Stomach (tissue), 9 donors: ENCODE measurements around the gene ZC3HAV1. TPM values are rescaled to one million over a fixed set of nuclear protein-coding genes. Genes with fewer than 3 reads are reported as not detected.

Source experiments
- DNase-seq, 2 donors: peaks; one replicate each; pipeline versions ENCODE4 v3.0.0 to v3.0.0-alpha.2; 2013 to 2019
- H3K27ac ChIP-seq, 5 donors: fragments of 200-600 bp in 4 of 5; sonication (generic) in 4 of 5; one replicate each; pipeline ENCODE4 v1.5.1; 2013 to 2019; ENCODE audit warnings: mild to moderate bottlenecking in 1 of 5, moderate library complexity in 1 of 5
- H3K27me3 ChIP-seq, 3 donors: fragments of 200-600 bp; sonication (generic); one replicate each; pipeline ENCODE4 v1.5.1; 2017 to 2019; ENCODE audit warnings: mixed run types in 1 of 3
- H3K36me3 ChIP-seq, 4 donors: fragments of 200-600 bp; sonication (generic); 1 replicate in 3 of 4; 2 replicates in 1 of 4; pipeline ENCODE4 v1.5.1; 2016 to 2019
- H3K4me1 ChIP-seq, 4 donors: fragments of 200-600 bp; sonication (generic); one replicate each; pipeline ENCODE4 v1.5.1; 2016 to 2019
- H3K4me3 ChIP-seq, 4 donors: fragments of 200-600 bp; sonication (generic) in 3 of 4; one replicate each; pipeline ENCODE4 v1.5.1; 2016 to 2019; ENCODE audit warnings: mild to moderate bottlenecking in 1 of 4
- H3K9me3 ChIP-seq, 4 donors: fragments of 200-600 bp; sonication (generic); one replicate each; pipeline ENCODE4 v1.5.1; 2016 to 2019
- CTCF ChIP-seq, 7 experiments: fragments of 450-650 bp in 4 of 7; fragments of 200-600 bp in 3 of 7; sonication (generic) in 3 of 7; IDR thresholded peaks; one replicate each; pipeline ENCODE4 v1.5.1; 2016 to 2019; ENCODE audit warnings: antibody characterized with exemption in 7 of 7, control low read depth in 2 of 7, mild to moderate bottlenecking in 1 of 7
- EP300 ChIP-seq: sonication (generic); formaldehyde crosslinking; IDR thresholded peaks from one replicate; pipeline ENCODE4 v1.6.1; 2017; ENCODE audit warnings: antibody characterized with exemption
- POLR2A ChIP-seq, 4 donors: fragments of 450-650 bp; IDR thresholded peaks; one replicate each; pipeline ENCODE4 v1.6.1; 2016; ENCODE audit warnings: antibody characterized with exemption in 4 of 4, control low read depth in 2 of 4, mild to moderate bottlenecking in 1 of 4, moderate library complexity in 1 of 4
- POLR2AphosphoS5 ChIP-seq, 3 donors: sonication (generic); formaldehyde crosslinking; IDR thresholded peaks; one replicate each; pipeline ENCODE4 v1.6.1; 2016; ENCODE audit warnings: antibody characterized with exemption in 3 of 3
- WGBS, 5 donors: extraction: QIAGEN DNeasy Blood & Tissue Kit in 3 of 5; methylation state at CpG; one replicate each; pipeline versions ENCODE4 v1.1.5 to v1.1.7; 2013 to 2018; 5-methylcytosine and 5-hydroxymethylcytosine counted together
- intact Hi-C: fragments of 100-400 bp; cut with DNase I; formaldehyde crosslinking; loops from one replicate; pipeline ENCODE4 v1.15.1; 2023; ENCODE audit warnings: low total_unique reads
- polyA plus RNA-seq, 3 donors: library from polyadenylated mRNA; stranded (reverse); fragments of 200-250 nt; gene quantifications; one replicate each; pipeline ENCODE4 v1.2.3, GENCODE V29; 2013
- total RNA-seq, 5 donors: library from RNA; depleted of rRNA; stranded (reverse); fragments of >200 nt; gene quantifications; one replicate each; pipeline versions ENCODE4 v1.1.0 to v1.2.3, GENCODE V29; 2014 to 2016
- donor health status: healthy with polysubstance abuse.
- donor health status: Bipolar disorder and iron deficiency.
- donor health status: healthy.

ZC3HAV1 gene
- total and polyA plus RNA-seq, 8 donors, result 5.5 to 34.3 (median 12.9) TPM

DNA sequence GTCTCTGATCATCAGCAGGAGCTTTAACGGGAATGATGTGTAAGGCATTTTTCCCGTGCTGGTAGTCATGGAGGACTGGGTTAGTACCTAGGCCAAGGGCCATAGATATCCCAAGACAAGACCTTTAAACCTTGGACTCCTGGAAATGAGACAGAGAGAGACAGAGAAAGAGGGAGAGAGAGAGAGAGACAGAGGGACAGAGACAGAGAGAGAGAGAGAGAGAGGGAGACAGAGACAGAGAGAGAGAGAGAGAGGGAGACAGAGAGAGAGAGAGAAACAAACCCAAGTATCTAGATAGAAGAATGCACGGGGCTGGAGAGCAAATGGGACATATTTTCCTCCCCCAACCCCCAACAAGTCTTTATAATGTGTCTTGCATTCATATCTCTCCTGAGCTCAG lies 22.3 kb downstream of the ZC3HAV1 start:
- TF ChIP-seq CTCF (IDR thresholded peaks at IDR 0.05), result no peak
- no peak for TF ChIP-seq POLR2A (IDR thresholded peaks at IDR 0.05)
- TF ChIP-seq EP300, result no peak
- TF ChIP-seq POLR2AphosphoS5 (IDR thresholded peaks at IDR 0.05), result no peak
- Histone ChIP-seq H3K36me3 (peaks cover 20 to 74% (median 74%) of the 10 kb centered on the region in 4 donors), H3K4me3 (no peak overlapping the region), H3K4me1 (peaks cover 4 to 22% (median 16%) of the 10 kb centered on the region in 4 donors), H3K27ac (no peak overlapping the region), H3K9me3 (no peaks in the 10 kb centered on the region), H3K27me3 (no peaks in the 10 kb centered on the region)
- intact Hi-C loops, result no loop called here
- no peak for DNase-seq
- 87 to 96% (median 94%) methylated on average over 3 of the region's 3 CpGs for WGBS, 5 donors

DNA sequence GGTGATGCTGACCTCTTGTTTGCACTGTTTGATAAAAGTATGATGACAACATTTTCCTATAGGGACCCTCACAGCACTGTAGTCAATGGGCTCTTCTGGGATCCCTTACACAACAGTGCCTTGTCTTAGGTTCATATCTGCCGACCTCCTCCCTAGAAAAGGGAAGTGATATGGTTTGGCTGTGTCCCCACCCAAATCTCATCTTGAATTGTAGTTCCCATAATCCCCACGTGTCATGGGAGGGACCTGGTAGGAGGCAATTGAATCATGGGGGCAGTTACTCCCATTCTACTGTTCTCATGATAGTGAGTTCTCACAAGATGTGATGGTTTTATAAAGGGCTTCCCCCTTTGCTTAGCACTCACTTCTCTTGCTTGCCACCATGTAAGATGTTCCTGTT lies 23.1 kb downstream of the ZC3HAV1 start:
- Histone ChIP-seq H3K4me1 (peaks cover 4 to 17% (median 11%) of the 10 kb centered on the region in 4 donors), H3K9me3 (no peaks in the 10 kb centered on the region), H3K36me3 (peaks cover 26 to 82% (median 81%) of the 10 kb centered on the region in 4 donors), H3K4me3 (no peak overlapping the region), H3K27me3 (no peaks in the 10 kb centered on the region), H3K27ac (no peak overlapping the region)
- TF ChIP-seq POLR2AphosphoS5 (IDR thresholded peaks at IDR 0.05) (no peak), POLR2A (IDR thresholded peaks at IDR 0.05) (no peak), CTCF (IDR thresholded peaks at IDR 0.05) (no peak), EP300 (no peak)
- intact Hi-C loops, result no loop called here
- WGBS, 5 donors, result 69 to 90% (median 77%) methylated on average over 2 of the region's 2 CpGs
- no peak for DNase-seq

GRCh38 chr7:139084709-139085108 lies 24.8 kb downstream of the ZC3HAV1 start:
- H3K27me3 ChIP-seq, result no peaks in the 10 kb centered on the region
- no peak overlapping the region for H3K4me3 ChIP-seq
- intact Hi-C loops, result no loop called here
- DNase-seq, result no peak
- no peak overlapping the region for H3K27ac ChIP-seq
- peaks cover 32 to 99% (median 98%) of the 10 kb centered on the region in 4 donors for H3K36me3 ChIP-seq
- WGBS, 5 donors, result 82 to 95% (median 90%) methylated on average over 5 of the region's 5 CpGs
- no peaks in the 10 kb centered on the region for H3K9me3 ChIP-seq
- H3K4me1 ChIP-seq, result peaks cover 0 to 14% (median 9%) of the 10 kb centered on the region in 4 donors
- TF ChIP-seq POLR2AphosphoS5 (IDR thresholded peaks at IDR 0.05) (no peak), POLR2A (IDR thresholded peaks at IDR 0.05) (no peak), CTCF (IDR thresholded peaks at IDR 0.05) (no peak), EP300 (no peak)

GRCh38 chr7:139081584-139081983 lies 27.9 kb downstream of the ZC3HAV1 start:
- Histone ChIP-seq H3K27me3 (no peaks in the 10 kb centered on the region), H3K4me3 (no peak overlapping the region), H3K36me3 (peaks cover 43 to 100% (median 99%) of the 10 kb centered on the region in 4 donors), H3K4me1 (peaks cover 0 to 22% (median 9%) of the 10 kb centered on the region in 4 donors), H3K9me3 (no peaks in the 10 kb centered on the region), H3K27ac (no peak overlapping the region)
- intact Hi-C loops, result no loop called here
- no peak for TF ChIP-seq EP300
- no peak for TF ChIP-seq POLR2AphosphoS5 (IDR thresholded peaks at IDR 0.05)
- TF ChIP-seq CTCF (IDR thresholded peaks at IDR 0.05), result no peak
- no peak for TF ChIP-seq POLR2A (IDR thresholded peaks at IDR 0.05)
- no peak for DNase-seq
